GM12874 (cell line): ENCODE results near the gene ERCC6L.

Experiments
- TF ChIP-seq, protein P1 (sequence below): IDR thresholded peaks from 2 replicates; pipeline ENCODE4 v1.5.1; 2011; ENCODE audit warnings: low read depth, mild to moderate bottlenecking, control low read depth, low read length, moderate library complexity; ENCODE audit not compliant: insufficient read depth

Gene ERCC6L

GRCh38 chrX:72272868-72273267, 34.0 kb upstream of the ERCC6L start:
- TF ChIP-seq, protein P1, sequence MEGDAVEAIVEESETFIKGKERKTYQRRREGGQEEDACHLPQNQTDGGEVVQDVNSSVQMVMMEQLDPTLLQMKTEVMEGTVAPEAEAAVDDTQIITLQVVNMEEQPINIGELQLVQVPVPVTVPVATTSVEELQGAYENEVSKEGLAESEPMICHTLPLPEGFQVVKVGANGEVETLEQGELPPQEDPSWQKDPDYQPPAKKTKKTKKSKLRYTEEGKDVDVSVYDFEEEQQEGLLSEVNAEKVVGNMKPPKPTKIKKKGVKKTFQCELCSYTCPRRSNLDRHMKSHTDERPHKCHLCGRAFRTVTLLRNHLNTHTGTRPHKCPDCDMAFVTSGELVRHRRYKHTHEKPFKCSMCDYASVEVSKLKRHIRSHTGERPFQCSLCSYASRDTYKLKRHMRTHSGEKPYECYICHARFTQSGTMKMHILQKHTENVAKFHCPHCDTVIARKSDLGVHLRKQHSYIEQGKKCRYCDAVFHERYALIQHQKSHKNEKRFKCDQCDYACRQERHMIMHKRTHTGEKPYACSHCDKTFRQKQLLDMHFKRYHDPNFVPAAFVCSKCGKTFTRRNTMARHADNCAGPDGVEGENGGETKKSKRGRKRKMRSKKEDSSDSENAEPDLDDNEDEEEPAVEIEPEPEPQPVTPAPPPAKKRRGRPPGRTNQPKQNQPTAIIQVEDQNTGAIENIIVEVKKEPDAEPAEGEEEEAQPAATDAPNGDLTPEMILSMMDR, result no peak

DNA sequence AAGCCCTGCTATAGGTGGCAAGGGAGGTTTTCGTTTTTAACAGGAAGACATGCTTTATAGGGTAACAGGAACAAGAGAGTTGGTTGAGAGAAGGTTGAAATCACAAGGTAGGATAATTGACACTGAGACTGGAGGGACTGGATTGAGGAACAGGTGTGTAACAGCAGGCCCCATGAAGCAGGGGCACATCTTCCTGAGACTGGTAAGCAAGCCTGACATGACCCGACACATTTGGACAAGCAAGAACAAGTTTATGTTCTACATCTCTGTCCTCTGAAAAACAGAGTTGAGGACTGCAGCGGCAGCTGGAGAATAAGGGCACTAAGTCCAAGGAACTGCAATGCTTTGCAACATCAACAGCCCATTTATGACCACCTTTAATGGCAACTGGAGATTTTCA, 33.0 kb upstream of the ERCC6L start:
- TF ChIP-seq, protein P1, result no peak

DNA sequence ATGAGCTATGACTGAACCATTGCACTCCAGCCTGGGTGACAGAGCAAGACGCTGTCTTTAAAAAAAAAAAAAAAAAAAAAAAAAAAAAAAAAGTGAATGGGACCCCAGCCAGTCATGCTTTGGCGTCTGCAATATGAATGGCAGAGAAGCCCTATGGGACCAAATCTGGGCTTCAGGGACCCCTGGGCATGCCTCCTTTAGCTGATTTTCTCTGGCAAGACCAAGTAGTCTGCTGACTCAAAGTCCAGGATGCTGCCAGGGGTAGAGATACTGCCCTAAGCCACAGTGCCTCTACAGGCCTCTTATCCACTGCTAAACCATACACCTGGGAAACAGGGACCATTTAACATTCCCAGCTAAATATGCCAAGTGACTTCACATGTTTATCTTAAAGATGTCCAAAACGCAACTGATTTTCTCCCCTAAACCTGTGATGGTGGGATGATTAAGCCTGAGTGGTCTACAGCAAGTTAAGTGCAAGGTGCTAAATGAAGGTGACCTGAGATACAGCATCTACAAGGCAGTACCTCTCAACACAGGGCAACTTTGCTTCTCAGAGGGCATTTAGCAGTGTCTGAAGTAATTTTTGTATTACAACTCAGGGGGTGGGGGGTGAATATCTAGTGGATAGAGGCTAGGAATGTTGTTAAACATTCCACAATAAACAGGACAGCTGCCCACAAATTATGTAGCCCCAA, 32.4 kb upstream of the ERCC6L start:
- TF ChIP-seq, protein P1, result no peak

GRCh38 chrX:72270316-72270866, 31.6 kb upstream of the ERCC6L start:
- TF ChIP-seq, protein P1, result no peak

- TF ChIP-seq, protein P1, result no peak
Observed at GRCh38 chrX:72269671-72270251, 30.9 kb upstream of the ERCC6L start.

- TF ChIP-seq, protein P1, result no peak
Observed at GRCh38 chrX:72268597-72269365, 30.0 kb upstream of the ERCC6L start.

DNA sequence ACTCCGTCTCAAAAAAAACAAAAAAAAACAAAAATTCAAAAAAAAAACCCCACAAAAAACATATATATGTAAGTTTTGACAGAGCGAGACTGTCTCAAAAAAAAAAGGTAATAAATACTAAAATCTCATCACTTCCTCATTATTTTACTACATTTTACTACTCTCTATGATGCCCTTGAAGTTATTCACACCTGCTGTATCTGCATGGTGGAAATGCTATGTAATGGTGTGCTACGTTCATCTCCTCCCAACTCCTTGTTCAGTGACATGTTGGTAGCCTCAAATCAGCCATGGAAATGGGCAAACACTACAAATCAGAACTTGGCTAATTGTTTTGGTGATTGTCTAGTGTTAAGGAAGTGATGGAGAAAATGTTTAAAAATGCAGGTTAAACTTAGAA, 26.4 kb upstream of the ERCC6L start:
- TF ChIP-seq, protein P1, result no peak
